ENCODE measurements around the gene AMACR.

AMACR gene

DNA sequence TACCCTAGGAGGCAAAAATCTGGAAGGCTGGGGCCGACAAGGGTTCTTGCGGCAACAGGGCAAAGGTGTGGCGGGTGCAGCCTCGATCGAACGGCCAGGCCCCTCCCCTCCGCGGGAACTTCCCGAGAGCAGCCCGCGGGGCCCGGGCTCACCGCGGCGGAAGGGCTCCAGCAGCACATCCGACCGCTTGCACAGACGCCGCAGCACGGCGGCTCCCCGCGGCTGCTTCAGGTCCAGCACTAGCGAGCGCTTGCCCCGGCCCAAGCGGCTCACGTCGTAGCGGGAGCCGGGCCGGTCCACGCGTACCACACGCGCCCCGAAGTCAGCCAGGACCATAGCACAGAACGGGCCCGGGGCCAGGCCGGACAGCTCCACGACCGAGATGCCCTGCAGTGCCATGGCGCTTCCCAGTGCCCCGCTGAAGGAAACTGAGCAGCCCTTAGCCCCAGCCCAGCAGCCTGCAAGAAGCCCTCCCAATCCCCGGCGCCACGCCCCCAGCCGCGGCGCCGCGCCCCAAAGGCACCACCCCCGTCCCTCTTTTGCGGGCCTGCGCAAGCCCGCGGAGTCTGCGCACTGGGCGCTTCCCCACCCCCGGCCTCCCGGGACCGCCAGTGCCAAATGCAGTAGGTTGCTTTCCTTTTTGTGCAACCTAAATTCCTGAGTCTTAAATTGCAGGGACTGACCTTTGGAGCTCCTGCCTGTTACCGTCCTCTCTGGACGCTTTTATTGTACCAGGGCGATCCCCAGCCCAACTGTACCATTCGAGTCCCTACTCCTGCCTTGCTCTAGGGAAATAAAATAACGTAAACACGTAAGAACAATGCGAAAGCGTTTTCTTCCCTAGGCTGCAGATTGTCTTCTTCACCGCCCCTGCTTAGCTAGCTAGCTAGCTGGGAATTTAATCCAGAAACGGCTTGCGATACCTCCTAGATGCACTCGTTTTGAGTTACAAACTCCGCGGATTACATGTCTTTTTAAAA is at the start of gene AMACR:
Gene AMACR (minus strand): TSS at position 430 of the 980 bp plus-strand sequence. CDS start 31 bp downstream, at position 399.
- peak; percentile 74 for DNase-seq (ENCODE audit: low read depth)

DNA sequence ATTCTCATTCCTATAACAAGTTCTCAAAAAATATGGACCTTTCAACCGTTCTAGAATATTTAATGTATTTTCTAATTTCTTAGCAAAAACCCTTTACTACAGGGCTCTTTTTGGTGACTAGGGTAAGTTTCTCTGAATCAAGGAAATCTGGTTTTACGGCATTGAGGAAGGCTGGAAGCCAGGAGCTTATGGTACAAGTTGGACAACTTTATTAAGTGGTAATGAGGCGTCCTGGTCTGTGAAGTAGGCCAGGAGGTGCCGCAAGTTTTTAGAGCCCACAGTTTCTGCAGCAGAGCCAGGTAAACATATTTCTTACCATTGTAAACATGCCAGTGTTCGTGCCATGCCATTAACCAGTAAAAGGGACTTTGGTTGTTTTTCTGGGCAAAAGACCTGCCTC is 49.7 kb upstream of the AMACR start:
- DNase-seq (ENCODE audit: low read depth) = no peak

DNA sequence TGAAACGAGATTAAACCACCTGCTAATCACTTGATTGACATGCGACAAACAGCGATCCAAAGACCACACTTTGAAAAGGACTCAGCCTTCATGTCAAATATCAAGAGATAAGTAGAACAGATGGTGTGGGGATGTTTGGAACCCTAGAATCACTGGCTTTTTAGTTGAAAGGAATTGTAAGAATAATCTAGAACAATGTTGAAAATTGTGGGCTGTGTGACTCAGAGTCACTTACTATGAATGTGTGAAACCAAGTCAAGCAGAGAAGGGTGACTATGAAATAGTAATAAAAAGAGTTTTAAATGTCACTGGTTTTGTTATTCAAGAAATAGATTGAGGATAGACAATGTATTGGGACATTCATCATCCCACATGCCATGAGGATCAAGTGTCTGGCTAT is 49.3 kb upstream of the AMACR start:
- no peak for DNase-seq (ENCODE audit: low read depth)

DNA sequence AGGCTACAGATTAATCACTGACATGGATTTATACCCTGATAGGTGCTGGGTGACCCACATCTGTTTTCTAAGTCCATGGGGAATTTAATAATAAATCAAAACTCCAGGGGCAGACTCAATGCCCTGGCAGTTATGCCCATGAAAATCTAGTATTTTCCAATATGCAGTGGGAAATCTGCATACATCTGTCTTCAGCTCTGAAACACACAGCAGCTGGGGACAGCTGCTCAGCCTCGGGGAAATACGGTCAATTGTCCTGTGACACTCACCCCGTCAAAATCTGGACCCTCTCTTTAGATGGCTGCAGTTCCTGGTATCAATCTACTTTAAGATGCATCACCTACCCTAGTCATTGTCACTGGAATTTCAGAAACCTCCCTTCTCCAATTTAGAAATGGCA is 47.8 kb upstream of the AMACR start:
- DNase-seq (ENCODE audit: low read depth) = no peak

GRCh38 chr5:34054400-34054729 is 46.5 kb upstream of the AMACR start:
- DNase-seq (ENCODE audit: low read depth) = no peak

GRCh38 chr5:34053571-34054399 is 45.9 kb upstream of the AMACR start:
- DNase-seq (ENCODE audit: low read depth) = no peak

GRCh38 chr5:34053133-34053532 is 45.3 kb upstream of the AMACR start:
- DNase-seq (ENCODE audit: low read depth) = peak; percentile 86

GRCh38 chr5:34051374-34051980 is 43.6 kb upstream of the AMACR start:
- DNase-seq (ENCODE audit: low read depth) = no peak

DNA sequence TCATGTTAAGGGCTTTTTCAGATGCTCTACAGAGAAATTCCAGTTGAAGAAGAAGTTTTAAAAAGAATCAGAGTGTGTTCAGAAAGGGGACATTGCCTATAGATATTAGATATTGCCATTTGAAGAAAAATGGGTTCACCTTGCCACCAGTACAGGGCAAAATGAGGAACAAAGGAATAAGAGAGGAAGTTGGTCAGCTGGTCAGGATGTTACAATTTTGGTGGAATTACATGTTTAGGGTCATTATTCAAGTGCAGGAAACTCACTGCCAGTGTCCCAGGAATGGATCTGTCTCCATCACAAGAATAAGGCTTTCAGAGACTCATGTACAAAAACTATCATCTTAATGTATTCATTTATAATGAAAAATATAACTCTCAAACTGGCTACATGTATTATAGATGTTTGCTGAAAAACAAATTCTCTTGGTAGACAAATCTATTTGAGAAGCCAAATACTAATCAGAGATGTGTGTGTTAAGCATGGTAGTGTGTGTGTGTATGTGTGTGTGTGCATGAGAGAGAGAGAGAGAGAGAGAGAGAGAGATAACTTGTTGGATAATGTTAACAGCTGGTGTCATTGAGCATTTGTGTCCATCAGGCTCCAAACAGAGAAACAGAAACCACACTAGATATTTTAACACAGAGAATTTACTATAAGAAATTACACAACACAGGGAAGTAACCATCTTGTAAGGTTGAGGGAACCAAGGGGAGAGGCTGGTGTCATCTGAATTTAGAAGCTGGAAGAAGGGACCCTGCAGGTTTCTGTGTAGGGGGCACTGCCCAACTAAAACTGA is 40.1 kb upstream of the AMACR start:
- DNase-seq (ENCODE audit: low read depth) = no peak

GRCh38 chr5:34047143-34047542 is 39.3 kb upstream of the AMACR start:
- DNase-seq (ENCODE audit: low read depth) = no peak

DNA sequence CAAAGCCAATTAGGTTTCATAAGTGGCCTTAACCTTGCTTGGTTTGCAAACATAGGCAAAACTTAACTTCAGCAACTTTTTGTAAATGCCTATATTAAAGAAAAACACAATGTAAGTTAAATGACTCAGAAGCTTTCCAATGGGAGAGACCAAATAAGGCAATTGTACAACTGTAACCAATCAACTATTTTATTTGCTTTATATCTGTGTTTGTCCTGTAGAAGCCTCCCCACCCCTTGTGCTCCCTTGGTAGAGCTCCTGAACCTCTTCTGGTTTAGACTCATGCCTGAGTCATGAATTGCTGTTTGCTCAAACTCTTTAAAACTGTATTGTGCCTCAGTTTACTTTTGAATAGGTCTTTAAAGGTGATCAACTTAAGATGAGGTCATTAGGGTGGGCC is 38.1 kb upstream of the AMACR start:
- peak; percentile 32 for DNase-seq (ENCODE audit: low read depth)

DNA sequence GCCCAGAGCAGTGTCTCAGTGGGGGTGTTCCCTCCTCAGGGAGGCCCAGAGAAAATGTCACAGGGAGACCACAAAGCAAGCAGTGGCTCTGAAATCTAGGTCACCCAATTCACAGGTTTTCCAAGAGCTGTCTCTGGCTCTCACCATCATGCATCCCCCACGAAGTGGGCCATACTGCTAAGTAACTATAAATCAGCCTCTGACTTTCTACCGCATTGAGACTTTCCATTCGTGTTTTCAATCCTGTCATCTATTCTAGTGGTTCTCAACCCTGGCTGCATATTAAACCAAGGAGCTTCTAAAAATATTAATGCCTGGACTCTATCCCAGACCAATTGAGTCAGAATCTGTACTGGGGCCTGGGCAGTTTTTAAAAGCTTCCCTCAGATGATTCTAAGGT is 37.2 kb upstream of the AMACR start:
- DNase-seq (ENCODE audit: low read depth) = no peak

DNA sequence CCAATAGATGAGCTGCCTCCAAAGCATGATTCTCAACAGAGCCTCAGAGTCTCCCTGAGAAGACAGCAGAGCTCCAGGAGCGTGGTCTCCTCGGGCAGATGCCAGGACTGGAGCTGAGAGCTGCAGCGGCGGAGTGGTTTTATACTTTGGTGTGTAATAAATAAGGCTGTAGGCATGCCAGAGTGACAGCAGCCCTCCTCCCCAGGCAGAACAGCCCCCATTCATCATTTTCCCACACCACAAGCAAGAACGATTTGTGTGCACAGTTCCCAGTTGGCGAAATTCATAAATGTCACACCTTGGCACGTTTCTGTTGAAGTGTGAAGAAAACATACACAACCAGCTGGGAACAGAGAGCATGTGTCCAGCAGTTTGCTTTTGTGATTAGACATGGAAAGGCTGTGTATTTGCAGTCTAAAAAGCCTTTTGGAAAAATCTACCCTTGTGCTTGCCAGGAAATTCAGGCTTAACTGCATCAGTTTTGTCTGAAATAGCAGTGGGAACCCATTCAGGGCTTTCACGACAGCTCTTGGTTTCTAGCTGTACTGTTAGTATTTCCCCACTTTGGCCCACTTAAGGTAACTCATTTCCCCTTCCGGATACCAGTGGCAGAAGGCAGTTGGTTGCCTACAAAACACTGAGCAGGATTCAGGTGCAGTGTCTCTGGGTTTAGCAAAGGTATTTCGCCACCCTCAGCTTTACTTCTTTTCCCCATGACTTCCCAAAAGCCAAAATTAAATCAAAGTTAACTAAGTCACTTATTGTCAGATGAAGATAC is 35.4 kb upstream of the AMACR start, which contains the start of gene C1QTNF3:
Gene C1QTNF3 (minus strand): TSS at position 115 of the 778 bp plus-strand sequence. CDS start 88 bp downstream, at position 27.
- no peak for DNase-seq (ENCODE audit: low read depth)

- DNase-seq (ENCODE audit: low read depth) = no peak
Measured at GRCh38 chr5:34042321-34042720, 34.5 kb upstream of the AMACR start.

DNA sequence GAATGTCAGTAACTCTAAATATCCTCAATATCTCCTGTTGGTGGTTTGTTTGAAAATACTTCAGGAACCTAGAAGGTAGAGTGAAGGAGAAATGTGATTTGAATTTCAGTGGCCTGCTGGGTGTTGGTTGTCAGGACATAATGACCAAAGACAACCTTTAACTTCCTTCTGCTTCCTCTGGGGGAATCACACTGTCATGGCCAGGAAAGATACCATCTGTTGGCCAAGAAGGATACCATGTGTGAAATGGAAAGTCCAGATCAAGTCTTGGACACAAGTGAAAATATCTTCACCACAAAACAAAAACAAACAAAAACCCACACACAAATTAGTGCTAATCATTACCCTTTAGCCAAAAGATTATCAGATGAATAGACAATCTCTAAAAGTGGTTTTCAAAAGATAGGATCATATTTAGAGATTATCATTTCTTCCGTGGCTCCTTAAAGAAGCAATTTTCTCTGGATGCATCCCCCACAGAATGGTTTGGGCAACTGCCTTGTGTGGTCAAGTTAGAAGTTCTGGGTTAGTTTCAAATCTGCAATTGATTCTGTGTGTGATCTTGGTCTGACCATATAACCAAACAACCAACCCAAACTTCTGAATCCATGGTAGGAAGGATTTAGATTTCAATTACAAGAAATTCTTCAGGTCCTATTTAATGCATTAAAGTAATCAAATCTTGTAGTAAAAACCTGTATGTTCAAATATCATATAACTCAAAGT is 33.6 kb upstream of the AMACR start:
- no peak for DNase-seq (ENCODE audit: low read depth)

DNA sequence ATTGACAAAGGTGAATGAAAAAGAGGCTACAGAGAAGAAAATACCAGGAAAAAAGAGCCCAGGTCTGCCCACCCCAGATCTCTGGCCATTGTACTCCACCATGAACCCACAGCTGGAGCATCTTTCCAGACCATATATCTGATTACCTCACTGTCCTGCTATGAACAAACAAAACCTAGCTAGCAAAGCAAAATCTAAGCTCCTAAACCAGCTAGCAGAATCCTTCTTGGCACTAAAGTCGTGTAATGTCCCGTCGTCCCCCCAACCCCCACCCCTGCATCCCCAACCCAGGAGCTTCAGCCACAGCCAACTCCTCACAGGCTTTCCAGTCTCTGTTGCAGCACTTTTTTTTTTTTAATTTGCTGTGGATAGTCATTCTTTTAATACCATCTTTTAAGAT is 32.6 kb upstream of the AMACR start:
- no peak for DNase-seq (ENCODE audit: low read depth)

- DNase-seq (ENCODE audit: low read depth) = no peak
Measured at GRCh38 chr5:34039398-34040157, 31.7 kb upstream of the AMACR start.

- DNase-seq (ENCODE audit: low read depth) = no peak
Measured at GRCh38 chr5:34038838-34039237, 31.0 kb upstream of the AMACR start.

DNA sequence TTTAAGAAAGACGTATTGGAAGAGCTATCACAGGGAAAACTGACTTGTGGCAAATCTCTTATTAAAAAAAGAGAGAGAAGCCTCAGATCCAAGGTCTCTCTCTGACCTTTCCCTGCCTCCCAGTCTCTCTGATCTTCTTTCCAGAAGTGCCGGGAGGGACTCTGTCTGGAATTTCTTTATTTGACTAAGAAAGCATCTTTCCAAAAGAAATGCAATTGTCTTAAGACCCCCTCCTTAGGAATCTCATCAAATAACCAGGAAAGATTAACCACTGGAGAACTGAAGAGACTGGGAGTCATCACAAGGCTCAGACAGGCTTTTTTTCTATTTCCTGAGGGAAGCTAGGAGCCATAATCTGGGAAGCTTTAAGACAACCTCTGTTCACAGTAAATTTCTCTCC is 30.5 kb upstream of the AMACR start:
- no peak for DNase-seq (ENCODE audit: low read depth)

Data from GM04503 (cell line).